OCI-M2 (cell line): ENCODE results near the gene PTPRE.
"Not testable (repeated sequence)": the region's sequence is repeated elsewhere in the genome, so short reads cannot be mapped to it uniquely, and the experiment has no call there.

Experiments used
- DNase-seq: peaks from one replicate; lab custom pipeline; 2025; ENCODE audit not compliant: unreplicated experiment; lab: John Stamatoyannopoulos, UW

PTPRE gene

GRCh38 chr10:127976701-127977356 lies 69.9 kb downstream of the PTPRE start:
- DNase-seq = no peak

DNA sequence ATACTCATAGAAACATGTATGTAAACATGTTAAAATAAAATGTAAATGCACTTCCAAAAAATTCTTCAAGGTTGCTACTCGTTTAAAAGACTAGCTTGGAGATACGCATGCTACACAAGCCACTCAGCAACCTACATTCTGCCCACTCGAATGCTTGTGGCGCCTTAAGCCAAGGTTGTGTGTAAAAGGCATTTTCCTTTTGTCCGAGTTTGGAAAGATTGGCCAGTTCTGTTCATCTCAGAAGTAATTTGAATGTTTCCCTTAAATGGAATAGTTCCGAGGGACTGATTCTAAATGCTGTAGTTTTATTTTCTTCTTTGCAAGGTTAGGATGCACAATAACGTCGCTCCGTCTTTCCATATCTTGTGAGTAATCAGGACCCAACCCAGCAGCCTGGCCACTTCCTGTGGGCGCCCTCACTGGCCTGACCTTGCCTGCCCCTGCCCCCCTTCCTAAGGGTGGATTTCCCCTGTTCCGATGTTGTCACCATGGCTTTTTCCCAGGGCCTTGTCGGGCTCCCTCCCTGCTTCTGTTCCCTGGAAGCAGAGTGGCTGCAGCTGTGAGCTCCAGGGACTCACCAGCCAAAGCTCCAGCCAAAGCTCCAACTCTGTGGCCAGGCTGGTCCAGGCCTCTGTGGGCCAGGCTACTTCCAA lies 70.6 kb downstream of the PTPRE start:
- no peak for DNase-seq

DNA sequence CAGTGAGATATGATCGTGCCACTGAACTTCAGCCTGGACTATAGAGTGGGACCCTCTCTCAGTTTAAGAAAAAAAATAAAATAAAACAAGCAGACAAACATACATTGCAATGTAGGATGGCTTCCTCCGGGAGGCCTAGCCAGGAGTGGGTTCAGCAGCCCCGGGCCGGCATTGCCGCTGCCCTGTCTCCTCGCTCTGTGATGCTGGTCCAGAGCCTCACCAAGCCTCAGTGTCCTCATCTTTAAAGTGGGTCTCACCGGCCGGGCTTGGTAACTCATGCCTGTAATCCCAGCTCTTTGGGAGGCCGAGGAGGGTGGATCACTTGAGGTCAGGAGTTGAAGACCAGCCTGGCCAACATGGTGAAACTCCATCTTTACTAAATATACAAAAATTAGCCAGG lies 71.6 kb downstream of the PTPRE start:
- DNase-seq = no peak

DNA sequence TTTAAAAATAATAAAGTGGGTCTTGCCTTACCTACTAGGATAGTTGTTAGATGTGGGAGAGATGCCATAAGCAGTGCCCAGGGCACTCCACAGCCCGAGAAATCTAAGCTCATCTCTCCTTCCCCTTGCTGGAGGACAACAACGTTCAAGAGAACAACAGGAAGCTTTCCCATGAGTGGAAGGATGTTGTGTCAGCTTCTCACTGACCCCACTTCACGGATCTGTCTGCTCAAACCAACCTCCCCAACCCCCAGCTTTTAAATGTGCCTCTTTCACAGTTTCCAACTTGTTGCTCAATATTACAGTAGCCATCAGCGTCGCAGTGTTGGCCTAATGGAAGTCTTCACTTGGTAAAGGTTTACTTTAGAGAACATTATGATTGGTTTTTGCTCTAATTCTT lies 72.1 kb downstream of the PTPRE start:
- no peak for DNase-seq

- DNase-seq = no peak
These were observed 72.7 kb downstream of the PTPRE start for GRCh38 chr10:127979566-127979965.

DNA sequence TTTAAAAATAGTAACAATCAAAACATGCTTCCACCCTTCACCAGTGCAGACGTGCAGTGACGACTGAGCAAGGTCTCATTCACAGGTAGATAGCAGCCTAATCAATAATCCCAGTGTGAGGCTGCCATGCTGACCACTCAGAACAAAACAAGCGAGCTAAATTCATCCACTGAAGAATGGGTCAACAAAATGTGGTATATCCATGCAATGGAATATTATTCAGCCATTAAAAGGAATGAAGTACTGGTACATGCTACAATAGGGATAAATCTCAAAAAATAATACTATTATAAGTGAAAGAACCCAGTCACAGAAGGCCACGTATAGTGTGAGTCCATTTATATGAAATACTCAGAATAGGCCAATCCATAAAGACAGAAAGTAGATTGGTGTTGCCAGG lies 74.0 kb downstream of the PTPRE start:
- no peak for DNase-seq

DNA sequence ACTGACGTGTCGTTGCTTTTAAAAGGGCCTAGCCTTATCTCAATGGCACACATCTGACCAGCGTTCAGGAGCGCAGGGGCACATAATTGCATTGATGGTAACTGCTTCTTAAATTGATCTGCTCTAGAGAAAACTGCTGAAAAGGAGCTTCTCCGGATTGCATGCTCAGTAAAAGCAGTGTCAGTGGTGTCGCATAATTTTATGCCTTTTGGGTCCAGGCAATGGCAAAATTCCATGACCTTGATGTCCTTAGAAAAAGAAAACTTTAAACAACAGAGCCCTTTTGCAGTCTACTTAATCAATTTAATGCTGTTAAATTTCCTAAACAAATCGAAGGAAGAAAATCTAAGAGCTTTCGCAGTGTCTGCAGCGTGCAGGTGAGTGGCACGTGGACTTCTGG lies 75.7 kb downstream of the PTPRE start:
- no peak for DNase-seq

GRCh38 chr10:127983344-127984100 lies 76.6 kb downstream of the PTPRE start:
- DNase-seq = no peak

DNA sequence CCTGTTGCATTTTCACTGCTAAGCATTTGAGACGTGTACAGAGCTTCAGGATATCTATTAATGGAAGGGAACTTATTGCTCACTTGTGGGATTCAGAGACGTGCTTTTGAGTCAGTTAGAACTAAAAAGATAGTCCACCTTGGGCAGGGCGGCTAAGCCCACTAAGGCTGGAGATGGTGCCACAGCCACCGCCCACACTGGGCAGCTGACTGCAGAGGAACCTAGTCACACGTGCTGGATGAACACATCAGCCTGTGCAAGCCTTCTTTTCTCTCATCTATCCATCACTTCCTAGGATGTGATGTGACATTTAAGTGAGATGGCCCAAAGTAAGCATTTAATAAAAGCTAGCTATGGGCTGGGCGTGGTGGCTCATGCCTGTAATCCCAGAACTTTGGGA lies 78.0 kb downstream of the PTPRE start:
- DNase-seq = no peak

- DNase-seq = no peak
These were observed 79.9 kb downstream of the PTPRE start for GRCh38 chr10:127986531-127987466.

DNA sequence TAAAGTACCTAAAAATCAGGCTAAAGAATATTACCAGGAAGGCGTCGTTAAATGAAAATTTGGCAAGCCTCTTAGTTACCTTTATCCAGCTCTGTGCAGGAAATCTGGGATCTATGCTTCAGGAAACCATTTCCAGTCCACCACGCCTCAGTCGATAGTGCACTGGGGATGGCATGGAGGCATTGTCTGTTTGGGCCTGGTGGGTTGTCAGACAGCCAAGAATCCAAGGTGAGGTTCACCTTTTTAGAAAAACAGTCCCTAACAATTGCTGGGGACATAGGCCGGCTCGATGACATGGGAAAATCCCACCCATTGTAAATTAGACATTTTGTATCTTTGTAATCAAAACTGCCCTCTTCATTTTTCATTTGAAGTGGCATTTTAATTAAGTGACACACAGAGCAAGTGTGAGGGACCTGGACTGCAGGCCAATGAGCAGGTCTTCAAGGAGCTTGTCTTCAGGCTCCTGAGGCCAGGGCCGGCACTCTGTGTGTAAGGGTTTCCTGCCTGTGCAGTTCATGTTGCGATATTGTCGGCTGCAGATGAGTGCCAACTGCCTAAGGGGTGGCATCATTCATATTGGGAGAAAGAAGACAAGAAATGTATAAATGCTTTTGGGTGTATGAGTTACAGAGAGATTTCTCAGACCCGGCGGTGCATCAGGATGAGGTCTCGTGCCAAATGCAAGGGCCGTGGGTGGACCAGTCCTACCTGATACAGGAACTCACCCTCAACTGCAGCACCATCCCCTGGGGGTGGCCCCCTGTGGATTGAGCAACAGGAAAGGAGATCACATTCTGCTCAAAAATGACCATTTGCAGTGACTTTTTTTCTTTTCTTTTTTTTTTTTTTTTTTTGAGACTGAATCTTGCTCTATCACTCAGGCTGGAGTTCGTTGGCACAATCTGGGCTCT lies 80.8 kb downstream of the PTPRE start:
- DNase-seq = no peak

- no peak for DNase-seq
These were observed 82.6 kb downstream of the PTPRE start for GRCh38 chr10:127989481-127990012.

DNA sequence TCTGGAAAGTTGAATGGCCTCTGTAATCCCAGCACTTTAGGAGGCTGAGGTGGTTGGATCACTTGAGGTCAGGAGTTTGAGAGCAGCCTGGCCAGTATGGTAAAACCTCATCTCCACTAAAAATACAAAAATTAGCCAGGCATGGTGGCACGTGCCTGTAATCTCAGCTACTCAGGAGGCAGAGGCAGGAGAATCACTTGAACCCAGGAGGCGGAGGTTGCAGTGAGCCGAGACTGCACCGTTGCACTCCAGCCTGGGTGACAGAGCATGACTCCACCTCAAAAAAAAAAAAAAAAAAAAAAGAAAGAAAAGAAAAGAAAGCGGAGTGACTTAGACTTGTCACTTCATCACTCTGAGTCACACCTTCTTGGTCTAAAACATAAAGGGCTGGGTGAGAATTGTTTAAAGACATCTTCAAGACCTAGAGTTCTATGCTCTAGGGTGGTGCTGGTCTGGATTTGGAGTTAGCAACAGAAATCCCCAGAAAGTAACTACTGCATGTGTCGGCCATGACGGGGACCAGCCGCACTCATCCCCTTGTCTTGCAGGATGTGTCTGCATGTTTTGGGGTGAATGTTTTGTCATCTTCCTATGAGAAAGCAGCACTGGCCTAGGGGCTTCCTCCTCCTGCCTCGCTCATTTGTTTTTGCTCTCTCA lies 83.4 kb downstream of the PTPRE start:
- DNase-seq = not testable (repeated sequence)

- DNase-seq = no peak
These were observed 84.1 kb downstream of the PTPRE start for GRCh38 chr10:127990846-127991542.

DNA sequence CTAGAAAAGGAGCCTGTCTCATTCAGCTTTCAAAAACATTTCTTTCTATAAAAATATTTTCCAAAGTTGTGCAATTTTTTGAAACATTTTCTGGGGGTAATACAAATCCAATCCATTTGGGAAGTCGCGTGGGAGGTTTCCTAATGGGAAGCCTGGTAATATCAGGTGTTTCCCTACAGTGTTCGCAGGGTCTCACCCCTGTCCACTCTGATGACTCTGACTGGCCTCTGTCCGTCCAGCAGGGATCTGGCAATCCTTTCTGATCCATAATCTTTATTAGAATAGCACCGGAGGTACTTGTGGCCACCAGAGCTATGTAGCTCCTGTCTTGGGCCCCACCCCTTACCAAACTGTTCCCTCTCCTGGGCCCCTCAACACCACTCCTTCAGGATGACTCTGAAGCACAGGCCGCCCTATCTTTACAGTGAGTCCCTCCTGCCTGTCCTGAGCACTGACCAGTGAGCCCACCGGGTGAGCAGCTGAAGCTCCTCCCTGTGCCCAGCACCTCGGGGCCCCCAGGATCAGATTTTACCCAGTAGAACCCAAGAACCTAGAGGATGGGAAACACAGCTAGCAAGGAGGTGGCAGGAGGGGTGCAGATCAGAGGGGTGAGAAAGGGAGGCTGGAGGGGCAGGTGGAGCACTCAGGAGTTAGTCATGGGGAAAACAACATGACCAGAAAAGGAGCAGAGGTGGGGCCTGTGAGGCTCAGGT lies 84.8 kb downstream of the PTPRE start:
- DNase-seq = no peak

- no peak for DNase-seq
These were observed 85.5 kb downstream of the PTPRE start for GRCh38 chr10:127992376-127992775.

DNA sequence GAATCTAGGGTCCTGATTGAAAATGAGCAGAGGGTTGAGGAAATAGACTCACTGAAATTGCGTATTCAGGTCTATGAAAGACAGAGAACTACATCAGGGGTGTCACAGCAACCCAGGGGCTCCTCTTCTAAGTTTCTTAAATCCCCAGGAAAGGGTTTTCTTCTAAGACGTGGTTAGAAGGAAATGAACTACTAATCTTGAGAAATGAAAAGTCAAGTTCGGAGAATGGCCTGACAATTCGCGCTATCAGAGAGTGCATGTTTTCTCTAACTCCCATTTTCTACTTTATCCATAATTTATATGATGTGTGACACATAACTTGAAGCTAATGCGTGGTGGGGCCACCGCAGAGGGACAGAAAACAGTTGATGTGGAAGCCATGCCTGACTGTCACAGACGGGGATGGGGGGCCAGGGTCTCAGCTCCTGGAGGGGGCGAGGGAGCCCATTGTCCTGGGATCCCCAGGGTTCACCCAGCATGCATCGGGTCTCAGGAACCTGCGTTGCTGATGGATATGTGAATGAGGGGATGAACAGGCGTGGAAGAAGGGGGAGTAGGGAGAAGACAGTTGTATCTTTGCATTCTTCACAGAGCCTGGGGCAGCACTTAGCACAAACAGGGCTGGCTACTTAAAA lies 86.3 kb downstream of the PTPRE start:
- no peak for DNase-seq

GRCh38 chr10:127995939-127996338 lies 89.0 kb downstream of the PTPRE start:
- DNase-seq = no peak
